Activated T-helper 1 cell treated with anti-CD3 and anti-CD28 coated beads, Interleukin-12 subunit alpha, Interleukin-12 subunit beta, Interleukin-2, Interleukin-4 antibody, amounts not matched to agents 30 ng/mL and 10 ng/mL and 1 ng/mL, durations not matched to agents 14 hours and 24 hours and 36 hours (primary cell): Measurements from ENCODE around the gene CAPZA2. TPM values are rescaled to one million over a fixed set of nuclear protein-coding genes. Genes with fewer than 3 reads are reported as not detected.
"Not testable (repeated sequence)": the region's sequence is repeated elsewhere in the genome, so short reads cannot be mapped to it uniquely, and the experiment has no call there.

Experiments used
- DNase-seq: peaks from one replicate; pipeline ENCODE4 v3.0.0; 2021; ENCODE audit warnings: low spot score
- H3K27ac Mint-ChIP-seq: one replicate; pipeline ENCODE4 v1.8.0; 2021; ENCODE audit warnings: mild to moderate bottlenecking, mixed read lengths
- H3K27me3 Mint-ChIP-seq: one replicate; pipeline ENCODE4 v1.8.0; 2022; ENCODE audit warnings: mild to moderate bottlenecking, moderate library complexity, mixed read lengths; ENCODE audit not compliant: insufficient read depth
- H3K36me3 Mint-ChIP-seq: one replicate; pipeline ENCODE4 v1.8.0; 2021; ENCODE audit warnings: low read depth, mixed read lengths
- H3K4me1 Mint-ChIP-seq: one replicate; pipeline ENCODE4 v1.8.0; 2021; ENCODE audit warnings: low read depth, mixed read lengths
- H3K4me3 Mint-ChIP-seq: one replicate; pipeline ENCODE4 v1.8.0; 2021; ENCODE audit warnings: mild to moderate bottlenecking, moderate library complexity, mixed read lengths
- H3K9me3 Mint-ChIP-seq: one replicate; pipeline ENCODE4 v1.8.0; 2021; ENCODE audit warnings: mixed read lengths
- intact Hi-C: fragments of 100-400 bp; cut with micrococcal nuclease; formaldehyde crosslinking; loops from one replicate; pipeline ENCODE4 v1.15.1; 2024
- total RNA-seq: library from RNA; stranded (reverse); gene quantifications from 2 replicates; pipeline ENCODE4 v1.2.3, GENCODE V29; 2022

CAPZA2 gene
- total RNA-seq, 1 donor from 2014 or later = 143 TPM

DNA sequence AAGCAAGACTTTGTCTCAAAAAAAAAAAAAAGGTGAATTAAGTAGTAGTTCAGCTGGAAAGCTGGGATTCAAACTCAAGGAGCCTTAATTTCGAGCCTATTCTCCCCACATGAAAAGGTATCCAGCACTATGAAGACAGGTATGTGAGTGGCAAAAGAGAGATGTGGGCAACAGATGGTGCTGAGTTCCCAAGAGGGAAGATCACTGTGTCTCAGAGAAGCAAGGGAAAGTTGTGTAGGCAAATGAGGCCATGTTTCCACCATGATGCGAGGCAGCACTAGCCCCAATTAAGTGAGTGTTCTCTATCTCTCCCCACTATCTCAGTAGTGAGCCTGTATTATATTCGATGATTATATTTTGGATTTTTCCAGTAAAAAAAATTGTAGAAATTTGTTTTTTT is 71.1 kb downstream of the CAPZA2 start:
- intact Hi-C loops = no loop called here
- Mint-ChIP-seq H3K4me3 (no peak overlapping the region), H3K36me3 (no peaks in the 10 kb centered on the region), H3K27ac (no peak overlapping the region), H3K4me1 (peaks cover 7% of the 10 kb centered on the region), H3K9me3 (no peaks in the 10 kb centered on the region), H3K27me3 (peaks cover 27% of the 10 kb centered on the region)
- no peak for DNase-seq

DNA sequence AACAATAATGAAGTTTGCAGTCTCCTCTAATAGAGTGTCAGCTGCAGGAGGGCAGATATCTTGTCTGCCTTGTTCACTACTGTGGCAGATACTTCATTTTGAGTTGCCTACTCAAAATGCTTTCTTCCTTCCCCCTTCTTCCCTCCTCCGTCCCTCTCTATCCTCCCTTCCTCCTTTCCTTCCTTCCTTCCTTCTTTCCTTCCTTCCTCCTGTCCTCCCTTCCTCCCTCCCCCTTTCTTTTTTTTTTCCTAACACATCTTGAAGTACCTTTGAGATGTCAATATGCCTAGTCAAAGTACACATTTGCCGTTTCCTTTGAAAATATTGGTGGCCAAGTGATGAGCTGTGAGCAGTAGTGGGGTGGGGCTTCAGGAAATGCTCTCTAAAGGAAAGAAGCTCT is 72.2 kb downstream of the CAPZA2 start:
- Mint-ChIP-seq H3K36me3 (no peaks in the 10 kb centered on the region), H3K27me3 (peaks cover 27% of the 10 kb centered on the region), H3K4me3 (no peak overlapping the region), H3K9me3 (no peaks in the 10 kb centered on the region), H3K4me1 (peaks cover 7% of the 10 kb centered on the region), H3K27ac (no peak overlapping the region)
- intact Hi-C loops = no loop called here
- DNase-seq = no peak

DNA sequence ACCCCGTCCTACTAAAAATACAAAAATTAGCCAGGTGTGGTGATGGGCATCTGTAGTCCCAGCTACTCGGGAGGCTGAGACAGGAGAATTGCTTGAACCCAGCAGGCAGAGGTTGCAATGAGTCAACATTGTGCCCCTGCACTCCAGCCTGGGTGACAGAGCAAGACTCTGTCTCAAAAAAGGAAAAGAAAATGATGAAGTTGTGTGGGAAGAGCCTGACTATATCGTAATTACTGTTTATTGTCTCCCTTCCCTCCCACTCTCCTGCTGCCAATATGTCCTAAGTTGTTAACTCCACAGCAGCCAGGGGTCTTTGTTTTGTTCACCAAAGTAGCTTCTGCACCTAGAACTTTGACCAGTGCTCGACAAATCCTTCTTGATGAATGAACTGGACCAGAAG is 74.5 kb downstream of the CAPZA2 start:
- intact Hi-C loops, DNase-seq, H3K36me3 Mint-ChIP-seq, H3K4me3 Mint-ChIP-seq, H3K27ac Mint-ChIP-seq, H3K9me3 Mint-ChIP-seq, H3K4me1 Mint-ChIP-seq: not testable (repeated sequence)
- peaks cover 17% of the 10 kb centered on the region for H3K27me3 Mint-ChIP-seq

DNA sequence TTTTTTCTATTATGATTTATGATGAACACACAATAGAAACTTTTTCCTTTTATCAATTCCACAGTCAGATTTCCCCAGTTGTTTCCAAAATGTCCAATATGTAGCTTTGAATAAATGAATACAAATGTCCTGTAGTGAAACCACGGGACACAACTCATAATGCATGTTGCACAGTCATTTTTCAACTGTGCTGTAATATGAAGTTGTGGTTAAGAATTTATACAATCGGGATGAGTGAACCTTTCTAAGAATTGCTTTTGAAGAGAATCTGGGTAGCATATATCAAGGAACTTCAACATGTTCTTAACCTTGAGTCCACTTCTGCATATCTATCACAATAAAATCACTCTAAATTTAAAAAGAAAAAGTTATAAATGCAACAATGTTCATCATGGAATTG is 76.3 kb downstream of the CAPZA2 start:
- Mint-ChIP-seq H3K27me3 (peaks cover 16% of the 10 kb centered on the region), H3K27ac (no peak overlapping the region), H3K4me3 (no peak overlapping the region), H3K9me3 (no peaks in the 10 kb centered on the region), H3K4me1 (no peaks in the 10 kb centered on the region), H3K36me3 (no peaks in the 10 kb centered on the region)
- no peak for DNase-seq
- intact Hi-C loops = no loop called here

DNA sequence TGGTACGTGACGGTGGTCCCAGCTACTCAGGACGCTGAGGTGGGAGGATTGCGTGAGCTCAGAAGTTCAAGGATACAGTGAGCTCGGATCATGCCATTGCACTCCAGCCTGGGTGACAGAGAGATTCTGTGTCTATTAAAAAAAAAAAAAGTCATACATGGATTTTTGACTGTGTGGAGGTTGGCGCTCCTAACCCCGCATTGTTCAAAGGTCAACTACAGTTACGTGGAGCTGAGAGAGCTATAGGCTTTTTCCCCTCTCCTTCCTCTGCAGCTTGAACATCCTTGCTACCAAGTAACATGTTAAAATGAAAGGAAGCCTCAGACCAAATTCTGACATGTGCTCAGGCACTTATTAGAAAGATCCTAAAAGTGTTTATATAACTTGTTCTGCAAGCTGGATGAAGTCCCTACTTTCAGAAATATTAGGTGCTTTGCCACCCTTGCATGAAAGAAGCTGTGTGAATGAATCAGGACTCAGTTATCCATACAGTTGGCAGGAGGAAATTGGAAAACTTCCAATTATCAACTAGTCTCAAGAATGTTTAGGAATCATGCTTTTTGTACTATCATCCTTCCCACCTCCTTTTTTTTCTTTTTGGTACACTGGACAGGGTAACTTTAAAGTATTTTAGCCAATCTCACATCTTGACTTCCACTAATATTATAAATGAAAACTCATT is 78.4 kb downstream of the CAPZA2 start:
- intact Hi-C loops = no loop called here
- Mint-ChIP-seq H3K9me3 (no peaks in the 10 kb centered on the region), H3K27ac (no peak overlapping the region), H3K36me3 (no peaks in the 10 kb centered on the region), H3K4me3 (no peak overlapping the region), H3K27me3 (peaks cover 17% of the 10 kb centered on the region), H3K4me1 (no peaks in the 10 kb centered on the region)
- DNase-seq = no peak

DNA sequence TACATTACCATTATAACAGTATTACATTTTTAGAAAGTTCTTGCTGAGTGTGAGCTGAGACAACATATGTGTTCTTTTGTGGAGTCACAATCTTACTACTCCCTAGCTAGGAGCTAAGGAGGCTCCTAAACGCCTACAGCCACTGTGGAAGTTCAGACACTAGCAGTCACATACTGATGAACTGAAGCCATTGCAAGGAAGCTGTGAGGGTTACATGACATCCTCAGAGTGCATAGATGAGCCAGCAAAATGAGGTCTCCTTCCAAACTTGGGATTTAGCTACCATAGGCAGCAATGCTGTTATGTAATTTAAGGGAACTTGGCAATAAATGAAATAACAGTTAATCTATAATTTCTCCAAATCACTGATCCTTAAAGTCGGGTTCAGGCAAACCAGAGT is 80.1 kb downstream of the CAPZA2 start:
- Mint-ChIP-seq H3K27me3 (peaks cover 9% of the 10 kb centered on the region), H3K4me3 (no peak overlapping the region), H3K27ac (no peak overlapping the region), H3K36me3 (no peaks in the 10 kb centered on the region), H3K4me1 (no peaks in the 10 kb centered on the region), H3K9me3 (no peaks in the 10 kb centered on the region)
- intact Hi-C loops = no loop called here
- DNase-seq = no peak

DNA sequence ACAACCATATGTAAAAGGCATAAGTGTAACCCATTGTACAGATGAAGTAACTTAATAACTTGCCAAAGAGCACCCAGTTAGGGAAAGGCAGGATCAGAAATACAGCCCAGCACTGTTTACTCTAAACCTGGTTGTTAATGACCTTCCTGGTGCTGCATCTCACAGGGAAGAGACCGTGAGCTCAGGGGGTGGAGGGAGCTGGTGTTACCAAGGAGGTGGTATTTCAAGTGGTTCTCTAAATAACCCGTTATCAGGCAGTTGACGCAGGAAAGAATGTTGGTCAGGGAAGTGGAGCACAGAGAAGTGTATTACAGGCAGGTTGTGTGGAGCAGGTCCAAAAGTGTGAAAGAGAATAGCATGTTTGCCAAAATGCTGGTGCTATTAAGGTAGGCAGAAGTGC is 86.5 kb downstream of the CAPZA2 start:
- H3K36me3 Mint-ChIP-seq = no peaks in the 10 kb centered on the region

DNA sequence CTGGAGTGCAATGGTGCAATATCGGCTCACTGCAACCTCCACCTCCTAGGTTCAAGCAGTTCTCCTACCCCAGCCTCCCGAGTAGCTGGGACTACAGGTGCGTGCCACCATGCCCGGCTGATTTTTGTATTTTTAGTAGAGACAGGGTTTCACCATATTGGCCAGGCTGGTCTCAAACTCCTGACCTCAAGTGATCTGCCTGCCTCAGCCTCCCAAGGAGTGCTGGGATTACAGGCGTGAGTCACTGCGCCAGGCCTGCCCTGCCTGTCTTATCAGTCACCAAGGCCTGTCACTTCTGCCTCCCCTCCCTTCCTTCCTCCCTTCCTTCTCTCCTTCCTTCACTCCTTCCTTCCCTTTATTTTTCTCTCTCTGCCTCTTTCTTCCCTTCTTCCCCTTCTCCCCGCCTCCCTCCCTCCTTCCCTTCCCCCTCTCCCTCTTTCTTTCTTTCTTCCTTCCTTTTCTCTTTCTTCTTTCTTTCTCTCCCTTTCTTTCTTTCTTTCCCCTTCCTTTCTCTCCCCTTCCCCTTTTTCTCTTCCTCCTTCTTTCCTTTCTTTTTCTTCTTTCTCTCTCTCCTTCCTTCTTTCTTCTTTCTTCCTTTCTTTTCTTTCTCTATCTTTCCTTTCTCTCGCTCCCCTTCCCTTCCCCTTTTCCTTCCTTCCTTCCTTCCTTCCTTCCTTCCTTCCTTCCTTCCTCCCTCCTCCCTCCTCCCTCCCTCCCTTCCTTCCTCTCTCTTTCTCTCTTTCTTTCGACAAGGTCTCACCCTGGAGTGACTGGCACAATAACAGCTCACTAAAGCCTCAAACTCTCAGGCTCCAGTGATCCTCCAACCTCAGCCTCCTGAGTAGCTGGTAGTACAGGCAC is 87.8 kb downstream of the CAPZA2 start:
- no peaks in the 10 kb centered on the region for H3K9me3 Mint-ChIP-seq
- no peak for DNase-seq
- no peak overlapping the region for H3K4me3 Mint-ChIP-seq
- peaks cover 4% of the 10 kb centered on the region for H3K36me3 Mint-ChIP-seq
- intact Hi-C loops = loop anchor here (5.0 kb wide), 1 partner anchor 1232 kb away; the partner anchor contains the start of gene LSM8
- peaks cover 11% of the 10 kb centered on the region for H3K4me1 Mint-ChIP-seq
- peak overlapping the region; percentile 19 for H3K27ac Mint-ChIP-seq
- H3K27me3 Mint-ChIP-seq = peaks cover 22% of the 10 kb centered on the region

More for the DNA sequence above, 86.5 kb downstream of the CAPZA2 start:
- H3K9me3 Mint-ChIP-seq = no peaks in the 10 kb centered on the region
- no peak overlapping the region for H3K4me3 Mint-ChIP-seq
- no peak for DNase-seq
- H3K27ac Mint-ChIP-seq = no peak overlapping the region
- no peaks in the 10 kb centered on the region for H3K4me1 Mint-ChIP-seq
- peaks cover 22% of the 10 kb centered on the region for H3K27me3 Mint-ChIP-seq
- intact Hi-C loops = no loop called here

DNA sequence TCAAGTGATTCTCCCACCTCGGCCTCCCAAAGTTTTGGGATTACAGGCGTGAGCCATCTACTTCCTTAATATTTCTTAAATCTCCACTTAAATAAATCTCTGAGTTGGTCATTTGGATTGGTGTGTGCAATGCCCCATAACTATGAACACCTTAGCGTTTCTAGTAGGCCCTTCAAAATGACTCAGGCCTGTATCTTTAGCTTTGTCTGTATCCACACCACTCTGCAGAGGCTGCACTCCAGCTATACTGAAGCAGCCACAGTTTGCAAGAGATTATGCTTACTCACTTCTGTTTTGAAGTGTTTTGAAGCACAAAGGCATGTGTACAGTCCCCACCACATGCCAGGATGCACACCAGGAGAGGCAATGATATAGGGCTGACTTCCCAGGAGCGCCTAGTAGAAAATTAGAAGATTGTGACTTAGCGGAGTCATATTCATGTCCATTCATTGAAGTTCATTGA is 88.5 kb downstream of the CAPZA2 start:
- Mint-ChIP-seq H3K4me3 (no peak overlapping the region), H3K36me3 (peaks cover 4% of the 10 kb centered on the region), H3K27me3 (peaks cover 22% of the 10 kb centered on the region), H3K4me1 (peaks cover 12% of the 10 kb centered on the region), H3K27ac (no peak overlapping the region), H3K9me3 (no peaks in the 10 kb centered on the region)
- DNase-seq = no peak
- intact Hi-C loops = loop anchor here (5.0 kb wide), 1 partner anchor 1231 kb away; the partner anchor contains the start of gene LSM8

DNA sequence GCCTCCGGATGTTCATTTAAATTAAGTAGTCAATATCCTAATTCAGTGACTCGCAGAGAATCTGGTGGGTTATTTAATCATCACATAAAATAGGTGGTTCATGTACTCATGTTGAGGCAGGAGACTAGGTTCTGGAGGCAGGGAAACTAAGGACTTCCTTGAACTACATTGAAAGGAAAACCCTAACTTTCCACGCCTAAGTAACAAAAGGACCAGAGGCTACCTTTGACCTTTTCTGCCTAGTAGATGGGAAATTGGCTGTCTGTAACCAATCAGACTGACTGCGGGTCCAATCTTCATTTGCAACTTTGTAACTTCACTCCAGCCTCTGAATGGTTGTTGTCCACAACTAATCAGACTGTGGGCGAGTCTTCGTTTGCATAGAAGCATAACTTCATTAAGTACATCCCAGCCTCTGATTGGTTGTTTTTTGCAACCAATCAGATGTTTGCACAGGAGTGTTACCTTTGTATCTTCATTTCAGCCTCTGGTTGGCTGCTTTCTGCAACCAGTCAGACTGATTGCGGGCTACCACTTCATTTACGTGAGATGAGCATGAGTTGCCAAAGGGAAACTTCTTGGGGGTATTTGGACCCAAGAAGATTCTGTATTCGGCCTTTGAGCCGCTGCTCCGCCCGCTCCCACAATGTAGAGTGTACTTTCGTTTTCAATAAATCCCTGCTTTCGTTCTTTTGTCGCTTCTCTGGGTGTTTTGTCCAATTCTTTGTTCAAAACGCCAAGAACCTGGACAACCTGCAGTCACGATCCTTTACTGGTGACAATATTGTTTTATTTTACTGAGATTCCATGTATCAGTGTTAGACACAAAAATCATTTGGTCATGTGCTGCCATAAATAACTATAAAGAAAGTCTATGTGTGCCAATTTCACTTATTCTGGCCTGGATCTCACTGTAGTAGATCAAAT is 89.2 kb downstream of the CAPZA2 start:
- Mint-ChIP-seq H3K4me1 (peaks cover 12% of the 10 kb centered on the region), H3K27me3 (peaks cover 22% of the 10 kb centered on the region), H3K36me3 (peaks cover 4% of the 10 kb centered on the region), H3K4me3 (peak overlapping the region; percentile 9), H3K9me3 (no peaks in the 10 kb centered on the region), H3K27ac (no peak overlapping the region)
- intact Hi-C loops = loop anchor here (5.0 kb wide), 1 partner anchor 1231 kb away; the partner anchor contains the start of gene LSM8
- DNase-seq = no peak

DNA sequence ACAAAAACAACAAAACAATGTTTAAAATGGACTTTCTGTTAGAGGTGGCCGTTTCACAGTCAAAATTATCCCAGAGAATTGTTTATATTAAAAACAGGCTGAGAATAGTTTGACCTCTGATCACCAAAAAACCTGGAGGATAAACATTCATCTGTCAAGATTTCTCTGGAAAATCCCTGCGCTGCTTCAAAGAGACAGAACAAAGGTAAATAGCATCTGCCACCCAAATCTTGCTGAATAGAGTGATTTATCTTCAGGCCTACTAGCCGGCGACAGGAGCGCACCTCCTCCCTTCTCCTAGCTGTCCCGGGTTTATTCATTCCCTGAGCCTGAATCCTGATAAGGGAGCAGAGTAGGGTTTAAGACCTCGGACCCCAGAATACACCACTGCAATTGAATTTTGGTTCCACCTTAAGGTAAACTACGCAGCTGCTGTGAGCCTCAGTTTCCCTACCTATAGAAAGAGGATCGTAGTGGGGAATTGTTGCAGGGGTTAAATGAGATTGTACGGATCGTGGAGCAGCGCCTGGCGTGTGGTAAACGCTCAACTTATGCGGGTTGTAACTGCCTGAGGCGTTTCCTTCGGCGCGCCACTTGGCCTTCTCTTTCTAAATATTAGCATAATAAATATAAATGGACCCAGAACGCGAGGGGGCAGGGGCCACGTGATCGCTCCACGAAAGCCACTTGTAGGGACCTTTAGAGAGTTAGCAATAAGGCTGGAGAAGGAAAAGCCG is 90.4 kb downstream of the CAPZA2 start:
- peaks cover 12% of the 10 kb centered on the region for H3K4me1 Mint-ChIP-seq
- H3K9me3 Mint-ChIP-seq = no peaks in the 10 kb centered on the region
- no peak for DNase-seq
- H3K27ac Mint-ChIP-seq = peak overlapping the region; percentile 26
- peaks cover 20% of the 10 kb centered on the region for H3K27me3 Mint-ChIP-seq
- H3K36me3 Mint-ChIP-seq = peaks cover 4% of the 10 kb centered on the region
- intact Hi-C loops = loop anchor here (1.0 to 5.0 kb wide), 3 partner anchors 22 to 1229 kb away; partner anchors contain the start of genes CAPZA2 and LSM8
- H3K4me3 Mint-ChIP-seq = peak overlapping the region; percentile 76
